ENCODE results near the gene PSMB10.

- no peak for TF ChIP-seq CTCF (IDR thresholded peaks at IDR 0.05; ENCODE audit: low read depth, low read length)
- no peak for TF ChIP-seq EZH2phosphoT487 (IDR thresholded peaks at IDR 0.05; ENCODE audit: low read depth)
These were observed 48.3 kb downstream of the PSMB10 start for GRCh38 chr16:67888331-67888730.
